ENCODE measurements around the gene FXYD7.
"Not testable (repeated sequence)": the region's sequence is repeated elsewhere in the genome, so short reads cannot be mapped to it uniquely, and the experiment has no call there.

The FXYD7 gene

GRCh38 chr19:35166100-35167063 lies 23.3 kb downstream of the FXYD7 start:
- DNase-seq (ENCODE audit: low read depth) = no peak

- no peak for DNase-seq (ENCODE audit: low read depth)
Observed at GRCh38 chr19:35167251-35168119, 24.4 kb downstream of the FXYD7 start.

- DNase-seq (ENCODE audit: low read depth) = no peak
Observed at GRCh38 chr19:35168196-35168595, 25.1 kb downstream of the FXYD7 start.

- DNase-seq (ENCODE audit: low read depth) = no peak
Observed at GRCh38 chr19:35169221-35169995, 26.4 kb downstream of the FXYD7 start.

GRCh38 chr19:35170359-35171061 lies 27.5 kb downstream of the FXYD7 start:
- no peak for DNase-seq (ENCODE audit: low read depth)

- no peak for DNase-seq (ENCODE audit: low read depth)
Observed at GRCh38 chr19:35171730-35172129, 28.7 kb downstream of the FXYD7 start.

- DNase-seq (ENCODE audit: low read depth) = no peak
Observed at GRCh38 chr19:35174226-35174625, 31.2 kb downstream of the FXYD7 start.

- no peak for DNase-seq (ENCODE audit: low read depth)
Observed at GRCh38 chr19:35176181-35176570, 33.1 kb downstream of the FXYD7 start.

GRCh38 chr19:35177377-35178274 lies 34.6 kb downstream of the FXYD7 start:
- no peak for DNase-seq (ENCODE audit: low read depth)

GRCh38 chr19:35178701-35179100 lies 35.6 kb downstream of the FXYD7 start:
- no peak for DNase-seq (ENCODE audit: low read depth)

GRCh38 chr19:35179830-35180229 lies 36.8 kb downstream of the FXYD7 start:
- no peak for DNase-seq (ENCODE audit: low read depth)

GRCh38 chr19:35181387-35181786 lies 38.3 kb downstream of the FXYD7 start:
- DNase-seq (ENCODE audit: low read depth) = no peak

- no peak for DNase-seq (ENCODE audit: low read depth)
Observed at GRCh38 chr19:35184267-35184666, 41.2 kb downstream of the FXYD7 start.

GRCh38 chr19:35184884-35185283 lies 41.8 kb downstream of the FXYD7 start:
- DNase-seq (ENCODE audit: low read depth) = no peak

- DNase-seq (ENCODE audit: low read depth) = no peak
Observed at GRCh38 chr19:35194012-35194984, 51.2 kb downstream of the FXYD7 start.

GRCh38 chr19:35195830-35196229 lies 52.8 kb downstream of the FXYD7 start:
- no peak for DNase-seq (ENCODE audit: low read depth)

GRCh38 chr19:35196861-35197260 lies 53.8 kb downstream of the FXYD7 start:
- DNase-seq (ENCODE audit: low read depth) = not testable (repeated sequence)

- no peak for DNase-seq (ENCODE audit: low read depth)
Observed at GRCh38 chr19:35199481-35199880, 56.4 kb downstream of the FXYD7 start.
